NOMO-1 treated with DMSO at 0.1 percent for 48 hours (cell line): ENCODE data around the gene ZDHHC18.
A peak's percentile ranks its signal among the peaks of the same experiment; 100 is the strongest.

Source experiments
- DNase-seq: peaks from one replicate; lab custom pipeline; 2025; ENCODE audit not compliant: unreplicated experiment; lab: John Stamatoyannopoulos, UW

The ZDHHC18 gene

DNA sequence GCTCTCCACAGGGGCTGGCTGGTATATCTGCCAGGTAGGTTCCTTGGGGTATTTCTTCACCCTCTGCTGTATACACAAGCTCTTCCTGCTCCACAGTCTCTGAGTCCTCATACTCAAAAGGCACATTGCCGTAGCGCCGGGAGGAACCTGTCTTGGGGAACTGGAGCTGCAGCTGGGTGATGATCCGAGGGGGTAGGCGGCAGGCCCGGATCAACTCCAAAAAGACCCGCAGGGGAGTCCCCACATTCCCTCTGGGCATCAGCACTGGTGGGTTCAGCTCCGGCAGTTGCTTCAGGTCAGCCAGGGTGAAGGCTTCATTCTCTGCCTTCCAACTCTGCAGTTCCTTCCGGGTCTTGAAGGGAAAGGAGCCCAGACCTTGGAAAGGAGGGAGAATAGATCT is 70.9 kb downstream of the ZDHHC18 start:
- DNase-seq = no peak

- peak; percentile 80 for DNase-seq
These were observed 73.7 kb downstream of the ZDHHC18 start, which contains the start of gene GPATCH3 for GRCh38 chr1:26900001-26900814. Gene GPATCH3 (minus strand): TSS chr1:26900467. CDS start chr1:26900442, 25 bp downstream.

GRCh38 chr1:26900815-26901511 is 74.5 kb downstream of the ZDHHC18 start:
- no peak for DNase-seq
